ENCODE measurements around the gene ST3GAL2.

Gene ST3GAL2

DNA sequence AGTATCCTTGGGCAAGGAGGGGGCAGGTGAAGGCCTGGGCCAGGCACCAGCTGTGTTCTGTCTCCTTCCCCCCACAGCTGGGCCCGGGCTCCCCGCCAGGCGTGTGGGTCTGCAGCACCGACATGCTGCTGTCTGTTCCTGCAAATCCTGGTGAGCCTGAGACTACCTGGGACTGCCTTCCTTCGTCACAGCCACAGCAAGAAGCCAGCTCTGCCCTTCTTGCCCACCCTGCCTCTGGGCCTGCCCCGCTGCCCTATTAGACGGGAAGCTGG, 27.8 kb upstream of the ST3GAL2 start:
- no peak overlapping the region for H3K4me3 ChIP-seq (replicated peaks in 1 of 2; ENCODE audit: low read depth in 2 of 2, low read length in 2 of 2)
- TF ChIP-seq, protein P1, sequence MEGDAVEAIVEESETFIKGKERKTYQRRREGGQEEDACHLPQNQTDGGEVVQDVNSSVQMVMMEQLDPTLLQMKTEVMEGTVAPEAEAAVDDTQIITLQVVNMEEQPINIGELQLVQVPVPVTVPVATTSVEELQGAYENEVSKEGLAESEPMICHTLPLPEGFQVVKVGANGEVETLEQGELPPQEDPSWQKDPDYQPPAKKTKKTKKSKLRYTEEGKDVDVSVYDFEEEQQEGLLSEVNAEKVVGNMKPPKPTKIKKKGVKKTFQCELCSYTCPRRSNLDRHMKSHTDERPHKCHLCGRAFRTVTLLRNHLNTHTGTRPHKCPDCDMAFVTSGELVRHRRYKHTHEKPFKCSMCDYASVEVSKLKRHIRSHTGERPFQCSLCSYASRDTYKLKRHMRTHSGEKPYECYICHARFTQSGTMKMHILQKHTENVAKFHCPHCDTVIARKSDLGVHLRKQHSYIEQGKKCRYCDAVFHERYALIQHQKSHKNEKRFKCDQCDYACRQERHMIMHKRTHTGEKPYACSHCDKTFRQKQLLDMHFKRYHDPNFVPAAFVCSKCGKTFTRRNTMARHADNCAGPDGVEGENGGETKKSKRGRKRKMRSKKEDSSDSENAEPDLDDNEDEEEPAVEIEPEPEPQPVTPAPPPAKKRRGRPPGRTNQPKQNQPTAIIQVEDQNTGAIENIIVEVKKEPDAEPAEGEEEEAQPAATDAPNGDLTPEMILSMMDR (IDR thresholded peaks at IDR 0.05; ENCODE audit: low read depth, low read length), result no peak
- no peak for DNase-seq (ENCODE audit: low read depth in 2 of 2)

DNA sequence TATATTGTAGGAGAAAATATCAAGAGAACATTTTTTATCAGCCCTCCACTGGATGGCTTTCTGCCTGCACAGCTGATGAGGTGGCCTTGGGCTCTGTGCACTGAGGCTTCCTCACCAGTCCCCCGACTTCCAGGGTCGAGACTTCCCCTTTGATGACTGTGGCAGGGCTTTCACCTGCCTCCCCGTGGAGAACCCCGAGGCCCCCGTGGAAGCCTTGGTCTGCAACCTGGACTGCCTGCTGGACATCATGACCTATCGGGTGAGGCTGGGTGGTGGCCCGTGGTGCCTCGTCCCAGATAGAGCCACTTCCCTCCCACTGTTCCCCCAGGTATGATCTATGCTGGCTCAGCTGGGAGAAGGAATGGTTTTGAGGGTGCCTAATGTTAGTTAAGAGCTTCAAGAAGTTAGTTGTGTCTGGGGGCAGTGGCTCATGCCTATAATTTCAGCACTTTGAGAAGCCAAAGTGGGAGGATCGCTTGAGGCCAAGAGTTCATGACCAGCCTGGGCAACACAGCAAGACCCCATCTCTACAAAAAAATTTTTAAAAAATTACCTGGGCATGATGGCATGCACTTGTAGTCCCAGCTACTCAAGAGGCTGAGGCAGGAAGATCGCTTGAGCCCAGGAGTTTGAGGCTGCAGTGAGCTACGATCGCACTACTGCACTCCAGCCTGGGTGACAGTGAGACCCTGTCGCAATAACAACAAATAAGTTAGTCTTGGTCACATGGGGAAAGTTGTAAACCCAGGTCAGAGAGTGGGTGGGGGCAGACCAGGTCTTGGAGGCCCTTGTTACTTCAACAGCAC, 27.3 kb upstream of the ST3GAL2 start:
- no peak overlapping the region for H3K4me3 ChIP-seq (replicated peaks in 1 of 2; ENCODE audit: low read depth in 2 of 2, low read length in 2 of 2)
- TF ChIP-seq, protein P1 (IDR thresholded peaks at IDR 0.05; ENCODE audit: low read depth, low read length), result no peak
- DNase-seq (ENCODE audit: low read depth in 2 of 2), result no peak

DNA sequence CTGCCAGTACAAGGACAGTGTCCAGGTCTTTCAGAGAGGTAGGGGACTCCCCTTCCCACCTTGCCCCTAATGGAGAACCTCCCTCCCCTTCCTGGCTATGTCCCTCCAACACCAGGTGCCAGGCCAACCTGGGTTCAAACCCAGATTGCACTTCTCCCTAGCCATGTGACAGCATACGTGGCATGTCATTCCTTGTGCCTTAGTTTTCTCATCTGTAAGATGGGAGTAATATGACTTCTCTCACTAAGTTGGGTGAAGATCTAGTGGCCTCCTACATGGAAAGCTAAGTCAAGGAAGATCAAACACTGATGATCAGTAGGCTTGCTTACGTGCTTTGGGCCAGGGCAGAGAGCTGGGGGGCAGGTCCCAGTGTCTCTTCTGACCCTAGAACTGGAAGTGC, 24.3 kb upstream of the ST3GAL2 start:
- DNase-seq (ENCODE audit: low read depth in 2 of 2), result no peak
- H3K4me3 ChIP-seq (replicated peaks in 1 of 2; ENCODE audit: low read depth in 2 of 2, low read length in 2 of 2), result no peak overlapping the region
- TF ChIP-seq, protein P1 (IDR thresholded peaks at IDR 0.05; ENCODE audit: low read depth, low read length), result no peak

DNA sequence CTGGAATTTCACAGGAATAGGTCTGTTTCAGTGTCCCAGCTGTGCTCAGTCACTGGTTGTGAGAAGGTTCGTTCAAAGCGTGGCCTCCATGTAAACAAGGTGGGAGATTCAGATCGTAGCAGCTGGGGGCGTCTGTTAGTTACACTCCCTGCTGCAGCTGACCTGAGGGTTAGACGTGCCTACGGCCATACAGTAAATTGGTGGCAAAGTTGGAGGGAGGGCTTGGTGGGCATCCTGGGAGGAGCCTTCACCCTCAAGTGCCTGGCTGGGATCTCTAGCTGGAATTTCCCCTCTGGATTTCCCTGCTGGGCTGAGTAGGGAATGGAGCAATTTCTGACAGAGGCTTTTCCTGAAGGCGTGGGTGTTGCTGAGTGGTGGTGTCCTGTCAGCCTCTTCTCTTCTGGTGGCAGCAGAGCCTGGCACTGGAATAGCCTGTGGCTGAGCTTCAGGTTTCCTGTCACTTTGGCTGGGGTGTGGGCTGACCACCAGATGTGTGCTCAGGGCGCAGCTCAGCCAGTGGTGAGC, 21.9 kb upstream of the ST3GAL2 start:
- TF ChIP-seq, protein P1 (IDR thresholded peaks at IDR 0.05; ENCODE audit: low read depth, low read length), result no peak
- DNase-seq (ENCODE audit: low read depth in 2 of 2), result peak in 1 of 2 donors; percentile 44
- H3K4me3 ChIP-seq (replicated peaks in 1 of 2; ENCODE audit: low read depth in 2 of 2, low read length in 2 of 2), result no peak overlapping the region

DNA sequence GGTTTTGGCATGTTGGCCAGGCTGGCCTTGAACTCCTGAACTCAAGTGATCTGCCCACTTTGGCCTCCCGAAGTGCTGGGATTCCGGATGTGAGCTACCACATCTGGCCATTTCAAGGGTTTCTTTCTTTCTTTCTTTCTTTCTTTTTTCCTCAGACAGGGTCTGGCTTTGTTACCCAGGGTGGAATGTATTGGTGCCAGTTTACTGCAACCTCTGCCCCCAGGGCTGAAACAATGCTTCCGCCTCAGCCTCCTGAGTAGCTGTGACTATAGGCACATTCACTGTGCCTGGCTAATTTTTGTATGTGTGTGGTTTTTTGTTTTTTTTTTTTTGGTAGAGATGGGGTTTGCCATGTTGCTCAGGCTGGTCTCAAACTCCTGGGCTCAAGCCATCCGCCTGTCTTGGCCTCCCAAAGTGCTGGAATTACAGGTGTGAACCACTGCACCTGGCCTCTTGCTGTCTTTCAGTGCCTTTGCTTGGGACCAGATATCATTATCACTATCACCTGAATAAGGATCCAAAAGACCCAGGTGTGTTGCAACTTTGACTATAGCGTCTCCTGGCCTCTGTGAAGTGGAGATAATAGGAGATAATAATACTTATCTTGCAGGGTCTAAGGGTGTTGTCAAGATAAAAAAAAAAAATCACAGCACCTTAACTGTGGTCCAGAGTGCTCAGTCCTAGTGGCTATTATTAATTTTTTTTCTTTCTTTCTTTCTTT, 18.7 kb upstream of the ST3GAL2 start:
- DNase-seq (ENCODE audit: low read depth in 2 of 2), result no peak
- TF ChIP-seq, protein P1 (IDR thresholded peaks at IDR 0.05; ENCODE audit: low read depth, low read length), result no peak
- H3K4me3 ChIP-seq (replicated peaks in 1 of 2; ENCODE audit: low read depth in 2 of 2, low read length in 2 of 2), result no peak overlapping the region

DNA sequence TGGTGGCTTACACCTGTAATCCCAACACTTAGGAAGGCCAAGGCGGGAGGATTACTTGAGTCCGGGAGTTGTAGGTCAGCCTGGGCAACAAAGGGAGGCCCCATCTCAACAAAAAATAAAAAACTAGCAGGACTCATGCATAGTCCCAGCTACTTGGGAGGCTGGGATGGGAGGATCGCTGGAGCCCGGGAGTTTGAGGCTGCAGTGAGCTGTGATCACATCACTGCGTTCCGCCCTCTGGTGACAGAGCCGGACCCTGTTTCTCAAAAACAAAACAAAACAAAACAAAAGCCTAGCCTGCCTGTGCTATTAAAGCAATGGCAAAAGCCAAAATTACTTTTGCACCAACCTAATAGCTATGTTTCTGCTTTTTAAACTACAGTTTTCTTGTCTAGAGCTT, 17.0 kb upstream of the ST3GAL2 start:
- TF ChIP-seq, protein P1 (IDR thresholded peaks at IDR 0.05; ENCODE audit: low read depth, low read length), result no peak
- no peak for DNase-seq (ENCODE audit: low read depth in 2 of 2)
- no peak overlapping the region for H3K4me3 ChIP-seq (replicated peaks in 1 of 2; ENCODE audit: low read depth in 2 of 2, low read length in 2 of 2)

Data from cardiac fibroblast (primary cell).